GM18505 (cell line): Measurements from ENCODE around the gene LBHD2.

Source experiments
- ATAC-seq: cut with Tn5 transposase; IDR thresholded peaks from one replicate; pipeline ENCODE4 v1.9.1; 2021; ENCODE audit not compliant: unreplicated experiment
- POLR2A ChIP-seq: IDR thresholded peaks from 4 replicates; pipeline ENCODE4 v1.6.1; 2011; ENCODE audit warnings: borderline replicate concordance; ENCODE audit not compliant: insufficient read depth, insufficient read length; ENCODE audit errors: extremely low read depth

The LBHD2 gene

DNA sequence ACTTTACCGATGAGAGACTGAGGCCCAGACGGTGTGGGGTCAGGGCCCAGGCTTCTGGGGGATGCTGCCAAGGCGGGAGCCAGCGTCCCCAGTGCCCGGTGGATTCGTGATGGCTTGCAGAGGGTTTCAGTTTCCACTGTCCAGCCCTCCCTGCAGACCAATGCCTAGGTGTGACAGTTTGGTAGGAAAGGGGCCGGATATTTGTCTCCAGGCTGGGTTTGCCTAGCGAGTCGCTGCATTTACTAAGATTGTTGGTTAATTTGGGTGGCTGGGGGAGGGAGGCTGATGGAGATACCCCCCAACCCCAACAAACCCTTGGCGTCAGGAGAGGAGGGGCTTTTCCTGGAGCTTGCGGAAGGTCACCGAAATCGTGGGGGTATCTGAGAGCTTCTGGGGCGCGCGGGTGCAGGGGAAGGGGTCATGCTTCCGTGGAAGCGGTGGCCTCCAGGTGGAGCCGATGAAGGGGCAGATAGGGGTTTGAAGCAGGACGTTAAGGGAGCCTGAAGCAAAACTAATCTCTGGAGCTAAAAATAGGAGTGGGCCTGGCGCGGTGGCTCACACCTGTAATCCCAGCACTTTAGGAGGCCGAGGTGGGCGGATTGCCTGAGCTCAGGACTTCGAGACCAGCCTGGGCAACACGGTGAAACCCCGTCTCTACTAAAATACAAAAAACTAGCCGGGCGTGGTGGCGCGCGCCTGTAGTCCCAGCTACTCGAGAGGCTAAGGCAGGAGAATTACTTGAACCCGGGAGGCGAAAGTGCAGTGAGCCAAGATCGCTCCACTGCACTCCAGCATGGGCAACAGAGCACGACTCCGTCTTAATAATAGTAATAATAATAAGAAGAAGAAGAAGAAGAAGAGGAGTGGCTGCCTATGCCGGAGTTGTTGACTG is 25.6 kb upstream of the LBHD2 start:
- no peak for ATAC-seq

DNA sequence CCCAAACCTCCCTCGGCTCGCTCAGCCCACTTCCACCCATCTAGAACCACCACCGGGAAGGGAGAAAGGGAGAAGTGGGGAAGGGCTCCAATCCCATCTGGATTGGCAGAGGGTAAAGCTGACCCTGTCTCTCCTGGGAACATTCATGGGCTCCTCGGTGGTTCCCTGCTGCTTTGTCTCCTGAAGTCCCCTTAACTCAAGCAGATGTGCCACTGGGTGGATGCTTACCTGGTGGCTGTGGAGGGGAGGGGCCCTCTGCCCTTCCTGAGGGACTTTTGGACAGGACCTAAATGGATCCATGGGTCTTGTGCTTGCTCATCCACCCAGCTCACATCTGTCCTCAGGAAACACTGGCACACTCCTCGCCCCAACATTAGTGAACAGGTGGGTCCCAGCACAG is 24.5 kb upstream of the LBHD2 start:
- ATAC-seq = no peak
- no peak for TF ChIP-seq POLR2A

More for the DNA sequence above, 25.6 kb upstream of the LBHD2 start:
- no peak for TF ChIP-seq POLR2A

- TF ChIP-seq POLR2A = no peak
- no peak for ATAC-seq
These were observed 22.5 kb upstream of the LBHD2 start for GRCh38 chr14:103061482-103061976.

DNA sequence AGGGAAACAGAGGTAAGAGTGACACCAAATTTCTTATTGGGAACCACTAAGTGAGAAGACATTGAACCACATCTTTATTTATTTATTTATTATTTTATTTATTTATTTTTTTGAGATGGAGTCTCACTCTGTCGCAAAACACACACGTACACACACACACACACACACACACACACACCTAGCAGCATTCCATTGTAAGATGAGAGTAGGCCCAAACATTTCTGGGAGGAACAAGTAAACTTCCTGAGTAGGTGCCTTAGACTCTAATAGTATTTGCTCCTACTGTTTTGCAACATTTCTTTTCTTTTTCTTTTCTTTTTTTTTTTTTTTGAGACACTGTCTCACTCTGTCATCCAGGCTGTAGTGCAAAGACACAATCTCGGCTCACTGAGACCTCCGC is 19.6 kb upstream of the LBHD2 start:
- no peak for ATAC-seq
- TF ChIP-seq POLR2A = no peak

- TF ChIP-seq POLR2A = no peak
- ATAC-seq = no peak
These were observed 19.0 kb upstream of the LBHD2 start for GRCh38 chr14:103064978-103065377.

- no peak for TF ChIP-seq POLR2A
- no peak for ATAC-seq
These were observed 18.1 kb upstream of the LBHD2 start for GRCh38 chr14:103065861-103066260.

- TF ChIP-seq POLR2A = no peak
- ATAC-seq = no peak
These were observed 17.6 kb upstream of the LBHD2 start for GRCh38 chr14:103066399-103066798.

DNA sequence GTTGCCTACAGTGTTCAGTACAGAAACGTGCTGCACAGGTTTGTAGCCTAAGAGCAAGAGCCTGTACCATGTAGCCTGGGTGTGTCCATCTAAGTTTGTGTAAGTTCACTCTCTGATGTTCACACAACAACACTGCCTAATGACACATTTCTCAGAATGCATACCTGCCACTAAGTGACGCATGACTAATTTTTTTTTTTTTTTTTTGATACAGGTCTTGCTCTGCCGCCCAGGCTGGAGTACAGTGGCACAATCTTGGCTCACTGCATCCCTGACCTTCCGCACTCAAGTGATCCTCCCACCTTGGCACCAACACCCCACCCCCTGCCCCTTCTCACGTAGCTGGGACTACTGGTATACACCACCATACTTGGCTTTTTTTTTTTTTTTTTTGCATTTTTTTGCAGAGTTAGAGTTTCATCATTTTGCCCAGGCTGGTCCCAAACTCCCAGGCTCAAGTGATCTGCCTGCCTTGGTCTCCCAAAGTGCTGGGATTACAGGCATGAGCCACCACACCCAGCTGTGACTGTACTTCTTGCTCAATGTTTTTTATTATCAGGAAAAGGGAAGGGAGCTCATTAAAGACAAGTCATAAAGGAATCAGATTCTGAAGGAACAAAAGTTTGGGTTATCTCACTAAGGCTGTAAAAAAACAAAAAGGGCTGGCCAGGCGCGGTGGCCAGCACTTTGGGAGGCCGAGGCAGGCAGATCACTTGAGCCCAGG is 16.6 kb upstream of the LBHD2 start:
- ATAC-seq = no peak
- no peak for TF ChIP-seq POLR2A

GRCh38 chr14:103068351-103069073 is 15.5 kb upstream of the LBHD2 start:
- ATAC-seq = no peak
- no peak for TF ChIP-seq POLR2A

DNA sequence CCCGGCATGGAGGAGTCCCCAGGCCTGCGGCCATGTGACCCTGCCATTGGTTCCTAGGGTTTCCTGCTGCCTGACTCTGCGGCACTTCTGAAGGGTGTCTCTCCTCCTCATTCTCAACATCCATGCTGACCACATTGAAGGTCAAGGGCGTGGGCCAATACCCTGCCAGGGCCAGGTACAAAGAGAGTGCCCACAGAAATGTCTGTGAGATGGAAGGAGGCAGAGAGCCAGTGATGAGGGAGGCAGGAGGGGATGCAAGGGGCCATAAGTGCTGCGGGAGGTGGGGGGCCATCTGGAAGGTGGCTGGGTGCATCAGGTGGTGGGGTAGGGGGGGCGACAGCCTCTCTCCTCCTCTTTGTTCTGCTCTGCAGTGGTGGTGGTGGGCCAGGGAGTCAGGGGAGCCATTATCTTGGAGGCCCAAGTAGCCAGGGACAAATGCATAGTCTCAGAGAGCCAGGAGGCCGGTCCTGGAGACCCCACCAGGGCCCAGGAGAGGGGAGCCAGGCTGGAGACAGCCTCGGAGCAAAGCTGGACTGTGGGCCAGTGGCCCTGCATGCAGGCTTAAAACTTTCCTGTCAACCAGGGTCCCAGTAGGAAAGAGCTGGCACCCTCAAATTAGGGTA is 13.6 kb upstream of the LBHD2 start:
- no peak for ATAC-seq

DNA sequence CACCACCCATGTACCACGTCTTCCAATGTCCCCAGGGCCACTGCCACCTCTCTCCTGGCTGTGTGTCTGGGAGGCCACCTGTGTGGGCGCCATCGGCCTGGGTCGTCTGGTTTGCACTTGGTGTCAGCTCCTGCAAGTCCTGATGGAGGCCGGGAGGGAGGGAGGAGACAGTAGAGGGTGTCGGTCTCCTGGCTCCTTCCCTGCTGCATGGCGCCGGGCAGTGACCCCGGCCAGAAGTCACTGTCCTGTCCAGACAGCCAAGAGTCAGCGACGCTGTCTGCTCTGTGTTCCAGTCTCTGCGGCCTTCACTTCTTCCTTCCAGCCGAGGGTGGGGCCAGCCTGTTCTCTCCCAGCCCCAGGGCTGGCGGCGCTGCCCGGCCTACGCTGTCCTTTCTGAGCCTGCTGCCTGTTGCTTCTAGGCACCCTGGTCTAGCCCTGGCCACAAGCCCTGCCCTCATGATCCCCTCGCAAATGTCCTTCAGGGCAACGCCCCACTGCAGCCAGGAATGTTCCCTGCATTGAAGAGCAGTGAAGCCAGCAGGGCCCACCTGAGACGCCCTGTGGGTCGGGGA is 13.0 kb upstream of the LBHD2 start:
- ATAC-seq = no peak
- no peak for TF ChIP-seq POLR2A

More for the DNA sequence above, 13.6 kb upstream of the LBHD2 start:
- no peak for TF ChIP-seq POLR2A

GRCh38 chr14:103071544-103072251 is 12.3 kb upstream of the LBHD2 start:
- ATAC-seq = no peak
- TF ChIP-seq POLR2A = no peak
